ENCODE results near the gene UBA6. TPM values are rescaled to one million over a fixed set of nuclear protein-coding genes. Genes with fewer than 3 reads are reported as not detected.

UBA6 gene
- total and polyA plus RNA-seq, 9 of the 15 experiments (the other 6 are each of a cell fraction or from before 2014, with no cell fraction given), result 22.9 to 139 (median 94.6) TPM

DNA sequence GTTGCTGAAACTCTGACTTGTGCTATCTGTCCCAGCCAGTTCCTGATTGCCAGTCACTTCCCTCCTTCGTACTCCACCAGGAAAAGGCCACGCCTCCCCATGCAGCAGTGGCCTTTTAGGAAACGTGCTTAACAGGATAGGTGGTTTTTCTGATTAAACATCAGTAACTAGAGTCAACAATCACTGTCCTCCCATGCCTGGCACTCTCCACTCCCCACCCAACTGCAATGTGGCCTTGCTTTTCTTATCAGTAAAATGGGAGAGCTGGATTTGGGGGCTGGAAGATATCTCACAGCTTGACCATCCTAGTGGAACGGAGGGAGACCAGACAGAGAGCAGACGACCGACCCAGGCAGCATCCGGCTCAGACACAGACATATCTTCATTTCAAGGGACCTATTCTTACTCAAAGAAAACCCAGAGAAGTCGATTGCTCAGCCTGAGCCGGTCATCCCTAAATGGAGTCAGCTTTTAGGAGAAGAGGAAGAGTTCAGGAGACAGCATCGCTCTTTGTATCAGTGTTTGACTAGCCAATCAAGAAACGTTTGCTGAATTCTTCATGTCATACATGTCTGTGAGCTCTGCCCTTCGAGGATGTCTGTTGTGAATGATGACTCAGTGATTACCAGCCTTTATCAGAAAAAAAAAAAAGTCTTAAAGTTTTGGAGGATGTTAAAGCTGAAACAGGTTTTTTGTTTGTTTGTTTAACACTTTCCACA is 12.7 kb upstream of the UBA6 start:
- peaks cover 95% of the 10 kb centered on the region for H3K79me2 ChIP-seq (ENCODE audit: control insufficient read depth, insufficient read depth, low read length)
- intact Hi-C loops (cut with micrococcal nuclease), result no loop called here
- under 1% methylated on average over 12 of the region's 12 CpGs for WGBS (ENCODE audit: insufficient coverage, low coverage, missing lambda C conversion rate)
- no peaks in the 10 kb centered on the region for H3K9me3 ChIP-seq (replicated peaks; ENCODE audit: control insufficient read depth, insufficient read depth, low read depth, low read length)
- peaks cover 33 to 43% of the 10 kb centered on the region in 2 experiments for H3K4me1 ChIP-seq (replicated peaks in 1 of 2; ENCODE audit: control insufficient read depth in 2 of 2, insufficient read depth in 2 of 2, low read length in 2 of 2)
- CTCF ChIA-PET (ENCODE audit: low intra/inter-chr PET ratio), result no interaction called here
- peaks cover 7% of the 10 kb centered on the region; the same call in 1 of the 2 replicates for H4K20me1 ChIP-seq (replicated peaks; ENCODE audit: control insufficient read depth, insufficient read depth, low read length)
- DNase-seq (ENCODE audit: extremely low read depth in 1 of 4, low spot score in 3 of 4), result peak; percentile 42 to 77 (median 52)
- peak overlapping the region; percentile 7; the same call in 1 of the 2 replicates for H3K4me3 ChIP-seq
- POLR2A ChIA-PET, result interaction anchor here (0.6 to 3.1 kb wide), 7 partner anchors 8 to 167 kb away, joined by 3 to 13 read pairs (median 6); partner anchors contain the start of gene UBA6
- FAIRE-seq, result peak; percentile 88
- no peaks in the 10 kb centered on the region for H3K27me3 ChIP-seq (ENCODE audit: control insufficient read depth in 2 of 2, insufficient read depth in 2 of 2, low read length in 2 of 2)
- no TSS peak for BruUV-seq (replicated peaks)
- H3K9me1 ChIP-seq (ENCODE audit: control insufficient read depth, insufficient read depth, low read length), result no peaks in the 10 kb centered on the region
- ATAC-seq, result peak; percentile 67
- H3K36me3 ChIP-seq (ENCODE audit: control insufficient read depth, insufficient read depth, low read length), result peaks cover 16% of the 10 kb centered on the region; the same call in 2 of the 3 replicates
- H3K9ac ChIP-seq (ENCODE audit: insufficient read depth in 1 of 2, low read depth in 2 of 2, low read length in 2 of 2), result peak overlapping the region; percentile 41 to 53; a peak in 2 of 4 replicates
- in situ Hi-C loops (cut with MboI), result no loop called here
- H3K4me2 ChIP-seq (ENCODE audit: insufficient read depth, low read length), result peak overlapping the region; percentile 82
- peak overlapping the region; percentile 40; the same call in 1 of the 2 replicates for H2AFZ ChIP-seq (ENCODE audit: low read depth, low read length)
- peak overlapping the region; percentile 79 for H3K27ac ChIP-seq (ENCODE audit: extremely low read depth, low read depth, low read length)
- TF ChIP-seq, protein P1, sequence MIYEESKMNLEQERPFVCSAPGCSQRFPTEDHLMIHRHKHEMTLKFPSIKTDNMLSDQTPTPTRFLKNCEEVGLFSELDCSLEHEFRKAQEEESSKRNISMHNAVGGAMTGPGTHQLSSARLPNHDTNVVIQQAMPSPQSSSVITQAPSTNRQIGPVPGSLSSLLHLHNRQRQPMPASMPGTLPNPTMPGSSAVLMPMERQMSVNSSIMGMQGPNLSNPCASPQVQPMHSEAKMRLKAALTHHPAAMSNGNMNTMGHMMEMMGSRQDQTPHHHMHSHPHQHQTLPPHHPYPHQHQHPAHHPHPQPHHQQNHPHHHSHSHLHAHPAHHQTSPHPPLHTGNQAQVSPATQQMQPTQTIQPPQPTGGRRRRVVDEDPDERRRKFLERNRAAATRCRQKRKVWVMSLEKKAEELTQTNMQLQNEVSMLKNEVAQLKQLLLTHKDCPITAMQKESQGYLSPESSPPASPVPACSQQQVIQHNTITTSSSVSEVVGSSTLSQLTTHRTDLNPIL (CRISPR knock-in tag; IDR thresholded peaks at IDR 0.05), result no peak
- TF ChIP-seq EWSR1 (IDR thresholded peaks at IDR 0.05; ENCODE audit: borderline replicate concordance, low read depth, partially characterized antibody), result no peak
- no peak for TF ChIP-seq ZC3H4 (CRISPR knock-in tag; IDR thresholded peaks at IDR 0.05; ENCODE audit: borderline replicate concordance)
- TF ChIP-seq CEBPZ (IDR thresholded peaks at IDR 0.05; ENCODE audit: borderline replicate concordance, low read depth, low read length), result no peak
- TF ChIP-seq, protein P2, sequence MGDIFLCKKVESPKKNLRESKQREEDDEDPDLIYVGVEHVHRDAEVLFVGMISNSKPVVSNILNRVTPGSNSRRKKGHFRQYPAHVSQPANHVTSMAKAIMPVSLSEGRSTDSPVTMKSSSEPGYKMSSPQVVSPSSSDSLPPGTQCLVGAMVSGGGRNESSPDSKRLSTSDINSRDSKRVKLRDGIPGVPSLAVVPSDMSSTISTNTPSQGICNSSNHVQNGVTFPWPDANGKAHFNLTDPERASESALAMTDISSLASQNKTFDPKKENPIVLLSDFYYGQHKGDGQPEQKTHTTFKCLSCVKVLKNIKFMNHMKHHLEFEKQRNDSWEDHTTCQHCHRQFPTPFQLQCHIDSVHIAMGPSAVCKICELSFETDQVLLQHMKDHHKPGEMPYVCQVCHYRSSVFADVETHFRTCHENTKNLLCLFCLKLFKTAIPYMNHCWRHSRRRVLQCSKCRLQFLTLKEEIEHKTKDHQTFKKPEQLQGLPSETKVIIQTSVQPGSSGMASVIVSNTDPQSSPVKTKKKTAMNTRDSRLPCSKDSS (IDR thresholded peaks at IDR 0.05; ENCODE audit: low read depth, partially characterized antibody), result no peak
- TF ChIP-seq TBL1XR1 (IDR thresholded peaks at IDR 0.05; ENCODE audit: low read length in 2 of 2), result peak in 1 of 2 experiments; percentile 29; a peak in 1 of 4 replicates
- no peak for TF ChIP-seq NR2C2 (CRISPR knock-in tag; IDR thresholded peaks at IDR 0.05)
- peak; percentile 55; the same call in 1 of the 2 replicates for TF ChIP-seq NR2C2 (tag; IDR thresholded peaks at IDR 0.05)
- TF ChIP-seq JUND (IDR thresholded peaks at IDR 0.05; ENCODE audit: borderline replicate concordance, low read depth, low read length), result peak; percentile 68; the same call in 1 of the 2 replicates
- peak; percentile 81; the same call in 2 of the 3 replicates for TF ChIP-seq JUND (tag; IDR thresholded peaks at IDR 0.05; ENCODE audit: borderline replicate concordance, low read depth, low read length)
- TF ChIP-seq FOXK2 (conservative IDR thresholded peaks at IDR 0.05 in 1 of 2, IDR thresholded peaks at IDR 0.05 in 1 of 2; ENCODE audit: low read depth in 2 of 2), result 0 out of 4 replicates have a peak, but pooled peaks of 1 of the 2 experiments have one; percentile 39
- peak; percentile 65 for TF ChIP-seq MAFK (IDR thresholded peaks at IDR 0.05; ENCODE audit: low read length)
- TF ChIP-seq CTBP1 (IDR thresholded peaks at IDR 0.05; ENCODE audit: borderline replicate concordance), result peak; percentile 63; the same call in 1 of the 2 replicates
- peak; percentile 47 for TF ChIP-seq ARID1B (IDR thresholded peaks at IDR 0.05)

Measured in K562 (cell line).